Astrocyte of the cerebellum (primary cell): ENCODE data around the gene SKIL.

Experiments
- DNase-seq: peaks from one replicate; pipeline ENCODE4 v3.0.0-alpha.2; 2011; ENCODE audit warnings: low read depth
- H3K4me3 ChIP-seq: 2 replicates; pipeline ENCODE4 v1.5.1; 2011; ENCODE audit warnings: mild to moderate bottlenecking, low read depth, low read length, moderate library complexity
- in situ Hi-C: cut with HindIII; loops from 2 replicates; pipeline ENCODE4 v1.10.0; 2017; ENCODE audit warnings: low sequenced_read_pairs
- TF ChIP-seq, protein P1 (sequence below): IDR thresholded peaks from 2 replicates; pipeline ENCODE4 v1.5.1; 2012; ENCODE audit warnings: low read length, low read depth, moderate library complexity, mild to moderate bottlenecking; ENCODE audit errors: missing control alignments

SKIL gene

GRCh38 chr3:170350515-170351413, 6.8 kb upstream of the SKIL start:
- in situ Hi-C loops, result no loop called here
- DNase-seq, result no peak
- H3K4me3 ChIP-seq, result no peak overlapping the region
- TF ChIP-seq, protein P1, sequence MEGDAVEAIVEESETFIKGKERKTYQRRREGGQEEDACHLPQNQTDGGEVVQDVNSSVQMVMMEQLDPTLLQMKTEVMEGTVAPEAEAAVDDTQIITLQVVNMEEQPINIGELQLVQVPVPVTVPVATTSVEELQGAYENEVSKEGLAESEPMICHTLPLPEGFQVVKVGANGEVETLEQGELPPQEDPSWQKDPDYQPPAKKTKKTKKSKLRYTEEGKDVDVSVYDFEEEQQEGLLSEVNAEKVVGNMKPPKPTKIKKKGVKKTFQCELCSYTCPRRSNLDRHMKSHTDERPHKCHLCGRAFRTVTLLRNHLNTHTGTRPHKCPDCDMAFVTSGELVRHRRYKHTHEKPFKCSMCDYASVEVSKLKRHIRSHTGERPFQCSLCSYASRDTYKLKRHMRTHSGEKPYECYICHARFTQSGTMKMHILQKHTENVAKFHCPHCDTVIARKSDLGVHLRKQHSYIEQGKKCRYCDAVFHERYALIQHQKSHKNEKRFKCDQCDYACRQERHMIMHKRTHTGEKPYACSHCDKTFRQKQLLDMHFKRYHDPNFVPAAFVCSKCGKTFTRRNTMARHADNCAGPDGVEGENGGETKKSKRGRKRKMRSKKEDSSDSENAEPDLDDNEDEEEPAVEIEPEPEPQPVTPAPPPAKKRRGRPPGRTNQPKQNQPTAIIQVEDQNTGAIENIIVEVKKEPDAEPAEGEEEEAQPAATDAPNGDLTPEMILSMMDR, result no peak

DNA sequence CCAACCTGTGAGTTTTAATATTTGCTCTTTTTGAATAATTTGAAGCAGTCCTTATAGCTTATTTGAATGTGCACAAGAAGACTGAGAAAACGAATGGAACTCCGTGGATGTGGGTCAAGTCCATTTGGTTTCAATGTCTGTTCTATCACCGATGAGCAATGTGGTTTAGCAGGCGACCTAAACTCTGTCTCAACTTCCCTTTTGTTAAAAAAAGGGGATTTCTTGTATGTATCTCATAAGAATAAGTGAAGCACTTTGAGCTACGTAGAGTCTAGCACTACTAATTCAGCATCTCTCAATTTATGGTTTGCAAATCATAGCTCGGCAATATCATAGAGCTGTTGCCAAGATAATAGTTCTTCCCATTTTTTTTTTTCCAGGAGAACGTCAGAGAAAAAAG, 4.6 kb upstream of the SKIL start:
- in situ Hi-C loops, result no loop called here
- no peak overlapping the region for H3K4me3 ChIP-seq
- no peak for DNase-seq
- TF ChIP-seq, protein P1, result no peak

- no peak for DNase-seq
- no peak overlapping the region for H3K4me3 ChIP-seq
- in situ Hi-C loops, result no loop called here
- TF ChIP-seq, protein P1, result no peak
Observed at GRCh38 chr3:170353485-170353884, 4.0 kb upstream of the SKIL start.

- no peak overlapping the region for H3K4me3 ChIP-seq
- DNase-seq, result no peak
- in situ Hi-C loops, result no loop called here
- TF ChIP-seq, protein P1, result no peak
Observed at GRCh38 chr3:170354760-170355159, 2.8 kb upstream of the SKIL start.

- peak overlapping the region; percentile 24 for H3K4me3 ChIP-seq
- TF ChIP-seq, protein P1, result no peak
- no peak for DNase-seq
- in situ Hi-C loops, result no loop called here
Observed at GRCh38 chr3:170355738-170356595, 1.5 kb upstream of the SKIL start.

- in situ Hi-C loops, result no loop called here
- H3K4me3 ChIP-seq, result peak overlapping the region; percentile 24
- TF ChIP-seq, protein P1, result no peak
- DNase-seq, result no peak
Observed at GRCh38 chr3:170356596-170357175, 829 bp upstream of the SKIL start.
